IPS DF 6.9 (cell line): Measurements from ENCODE around the gene KCNT1.

Experiments
- DNase-seq: peaks from one replicate; pipeline ENCODE4 v3.0.0-alpha.2; 2013; ENCODE audit warnings: low read depth, low spot score
- H3K27ac ChIP-seq: one replicate; pipeline ENCODE4 v1.5.1; 2013; ENCODE audit warnings: low read length, control low read depth
- H3K27me3 ChIP-seq: 2 replicates; pipeline ENCODE4 v1.6.1; 2013; ENCODE audit warnings: mild to moderate bottlenecking, low read length; ENCODE audit not compliant: control insufficient read depth, insufficient read depth
- H3K36me3 ChIP-seq: 2 replicates; pipeline ENCODE4 v1.6.1; 2013; ENCODE audit warnings: low read length; ENCODE audit not compliant: control insufficient read depth, insufficient read depth
- H3K4me1 ChIP-seq: 2 replicates; pipeline ENCODE4 v1.6.1; 2013; ENCODE audit warnings: low read length; ENCODE audit not compliant: control insufficient read depth, insufficient read depth
- H3K4me3 ChIP-seq: 2 replicates; pipeline ENCODE4 v1.5.1; 2013; ENCODE audit warnings: mild to moderate bottlenecking, low read length
- H3K9me3 ChIP-seq: 2 replicates; pipeline ENCODE4 v1.6.1; 2013; ENCODE audit warnings: low read length, inconsistent platforms; ENCODE audit not compliant: control insufficient read depth, insufficient read depth
- WGBS: extraction: QIAGEN DNeasy Blood & Tissue Kit; methylation state at CpG from one replicate; pipeline ENCODE4 v1.1.7; 2013; ENCODE audit warnings: mixed read lengths, missing lambda C conversion rate; ENCODE audit not compliant: insufficient read length, insufficient coverage; 5-methylcytosine and 5-hydroxymethylcytosine counted together

Gene KCNT1

DNA sequence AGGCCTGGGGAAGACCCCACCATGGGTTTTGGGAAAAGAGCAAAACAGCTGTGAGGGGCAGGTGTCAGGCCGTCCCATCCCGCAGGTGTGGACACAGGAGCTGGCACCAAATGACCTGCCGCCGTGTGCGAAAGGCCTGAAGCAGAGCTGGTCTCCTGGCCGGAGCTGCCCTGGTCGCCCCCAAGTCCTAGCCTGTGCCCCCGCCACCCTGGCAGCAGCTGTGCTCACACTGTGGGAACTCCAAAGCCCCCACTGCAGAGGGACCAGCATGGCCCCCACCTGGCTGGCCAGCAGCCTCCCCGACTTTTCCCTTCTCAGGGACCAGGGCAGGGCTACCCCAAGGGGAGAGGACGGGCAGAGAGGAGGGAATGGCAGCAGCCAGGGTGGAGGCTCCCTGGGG is 88.4 kb downstream of the KCNT1 start:
- Histone ChIP-seq H3K4me1 (no peaks in the 10 kb centered on the region), H3K27me3 (no peaks in the 10 kb centered on the region), H3K36me3 (no peaks in the 10 kb centered on the region; the same call in 1 of the 2 replicates), H3K27ac (no peak overlapping the region), H3K4me3 (no peak overlapping the region), H3K9me3 (no peaks in the 10 kb centered on the region)
- whole genome bisulfite sequencing: no CpG with 5 or more reads among the region's 10 CpGs
- DNase-seq: no peak

- no peak overlapping the region for H3K27ac ChIP-seq
- no peaks in the 10 kb centered on the region for H3K4me1 ChIP-seq
- H3K27me3 ChIP-seq: no peaks in the 10 kb centered on the region
- no peaks in the 10 kb centered on the region; the same call in 1 of the 2 replicates for H3K36me3 ChIP-seq
- no CpG with 5 or more reads among the region's 11 CpGs for WGBS
- no peak overlapping the region for H3K4me3 ChIP-seq
- DNase-seq: no peak
- H3K9me3 ChIP-seq: no peaks in the 10 kb centered on the region
These were observed 88.9 kb downstream of the KCNT1 start for GRCh38 chr9:135790850-135791249.

- H3K27me3 ChIP-seq: no peaks in the 10 kb centered on the region
- no peaks in the 10 kb centered on the region; the same call in 1 of the 2 replicates for H3K36me3 ChIP-seq
- DNase-seq: no peak
- no CpG with 5 or more reads among the region's 35 CpGs for WGBS
- no peaks in the 10 kb centered on the region for H3K4me1 ChIP-seq
- no peak overlapping the region for H3K27ac ChIP-seq
- H3K9me3 ChIP-seq: no peaks in the 10 kb centered on the region
- no peak overlapping the region for H3K4me3 ChIP-seq
These were observed 89.7 kb downstream of the KCNT1 start for GRCh38 chr9:135791431-135792267.

GRCh38 chr9:135792268-135793128 is 90.5 kb downstream of the KCNT1 start:
- no peaks in the 10 kb centered on the region for H3K9me3 ChIP-seq
- DNase-seq: no peak
- H3K4me3 ChIP-seq: no peak overlapping the region
- no peaks in the 10 kb centered on the region for H3K4me1 ChIP-seq
- no peaks in the 10 kb centered on the region; the same call in 1 of the 2 replicates for H3K36me3 ChIP-seq
- WGBS: no CpG with 5 or more reads among the region's 31 CpGs
- H3K27me3 ChIP-seq: no peaks in the 10 kb centered on the region
- H3K27ac ChIP-seq: no peak overlapping the region

GRCh38 chr9:135793221-135794056 is 91.5 kb downstream of the KCNT1 start:
- Histone ChIP-seq H3K27me3 (no peaks in the 10 kb centered on the region), H3K27ac (no peak overlapping the region), H3K9me3 (no peaks in the 10 kb centered on the region), H3K36me3 (no peaks in the 10 kb centered on the region; the same call in 1 of the 2 replicates), H3K4me1 (peaks cover 1% of the 10 kb centered on the region; the same call in 1 of the 2 replicates), H3K4me3 (no peak overlapping the region)
- DNase-seq: no peak
- WGBS: no CpG with 5 or more reads among the region's 16 CpGs

DNA sequence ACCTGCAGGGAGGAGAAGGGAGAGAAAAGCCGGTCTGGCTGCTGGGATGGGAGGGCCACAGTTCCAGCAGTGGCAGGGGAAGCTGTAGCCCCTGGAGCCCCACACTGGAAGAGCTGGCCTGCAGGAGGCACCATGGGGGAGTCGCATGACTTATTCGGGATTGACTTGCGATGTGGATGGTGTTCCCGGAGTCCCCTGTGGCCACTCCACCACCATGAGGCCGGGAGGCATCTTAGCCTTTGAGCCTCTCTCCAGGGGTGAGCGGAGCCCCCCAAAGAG is 92.0 kb downstream of the KCNT1 start:
- Histone ChIP-seq H3K4me1 (peaks cover 1% of the 10 kb centered on the region; the same call in 1 of the 2 replicates), H3K36me3 (no peaks in the 10 kb centered on the region; the same call in 1 of the 2 replicates), H3K27me3 (no peaks in the 10 kb centered on the region), H3K9me3 (no peaks in the 10 kb centered on the region), H3K4me3 (no peak overlapping the region), H3K27ac (no peak overlapping the region)
- DNase-seq: no peak
- WGBS: no CpG with 5 or more reads among the region's 7 CpGs

- no peak for DNase-seq
These were observed 92.4 kb downstream of the KCNT1 start for GRCh38 chr9:135794361-135794885.

DNA sequence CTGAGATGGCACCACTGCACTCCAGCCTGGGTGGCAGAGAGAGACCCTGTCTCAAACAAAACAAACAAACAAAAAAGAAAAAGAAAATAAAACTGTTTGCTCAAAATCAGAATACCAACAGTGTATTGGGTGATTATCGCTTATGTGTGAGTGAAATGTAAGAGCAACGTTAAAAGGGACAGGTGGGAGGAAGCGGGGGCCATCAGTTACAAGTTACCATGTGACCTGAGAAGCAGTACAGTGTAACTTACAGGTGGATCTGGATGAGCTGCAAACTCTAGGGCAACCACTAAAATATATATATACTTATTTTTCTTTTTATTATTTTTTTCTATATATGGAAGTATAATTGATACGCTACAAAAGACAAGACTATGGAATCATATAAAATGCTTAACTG is 93.4 kb downstream of the KCNT1 start:
- no peaks in the 10 kb centered on the region for H3K27me3 ChIP-seq
- no peak for DNase-seq
- WGBS: no CpG with 5 or more reads among the region's 4 CpGs

More at GRCh38 chr9:135794361-135794885, 92.4 kb downstream of the KCNT1 start:
- no peaks in the 10 kb centered on the region; the same call in 1 of the 2 replicates for H3K36me3 ChIP-seq
- H3K4me3 ChIP-seq: no peak overlapping the region
- H3K9me3 ChIP-seq: no peaks in the 10 kb centered on the region
- peaks cover 1% of the 10 kb centered on the region; the same call in 1 of the 2 replicates for H3K4me1 ChIP-seq
- no peak overlapping the region for H3K27ac ChIP-seq
- no peaks in the 10 kb centered on the region for H3K27me3 ChIP-seq
- WGBS: no CpG with 5 or more reads among the region's 15 CpGs

GRCh38 chr9:135796784-135797485 is 95.0 kb downstream of the KCNT1 start:
- DNase-seq: no peak
- no peak overlapping the region for H3K4me3 ChIP-seq
- no peaks in the 10 kb centered on the region; the same call in 1 of the 2 replicates for H3K36me3 ChIP-seq
- H3K27me3 ChIP-seq: no peaks in the 10 kb centered on the region
- WGBS: no CpG with 5 or more reads among the region's 22 CpGs
- H3K9me3 ChIP-seq: no peaks in the 10 kb centered on the region
- H3K4me1 ChIP-seq: peaks cover 1% of the 10 kb centered on the region; the same call in 1 of the 2 replicates
- H3K27ac ChIP-seq: no peak overlapping the region

More for the DNA sequence above, 93.4 kb downstream of the KCNT1 start:
- H3K27ac ChIP-seq: no peak overlapping the region
- H3K9me3 ChIP-seq: no peaks in the 10 kb centered on the region
- H3K4me3 ChIP-seq: no peak overlapping the region
- peaks cover 1% of the 10 kb centered on the region; the same call in 1 of the 2 replicates for H3K4me1 ChIP-seq
- no peaks in the 10 kb centered on the region; the same call in 1 of the 2 replicates for H3K36me3 ChIP-seq
